Neural cell (in vitro differentiated cells): ENCODE measurements around the gene CENPT. TPM values are rescaled to one million over a fixed set of nuclear protein-coding genes. Genes with fewer than 3 reads are reported as not detected.
A peak's percentile ranks its signal among the peaks of the same experiment; 100 is the strongest.

Experiments used
- H2AFZ ChIP-seq: fragments of 200-600, 300-800 bp; sonication (generic), shearing (Covaris generic); 2 replicates; pipeline ENCODE4 v1.6.0; 2014; ENCODE audit warnings: low read depth, mild to moderate bottlenecking, antibody characterized with exemption, low read length, moderate library complexity
- H3F3A ChIP-seq: fragments of 200-600 bp; shearing (Covaris generic); 2 replicates; pipeline ENCODE4 v1.6.1; 2016; ENCODE audit warnings: mild to moderate bottlenecking, moderate library complexity, mixed read lengths, antibody characterized with exemption, low read length; ENCODE audit not compliant: insufficient read depth, poor library complexity, severe bottlenecking
- H3K27ac ChIP-seq: fragments of 200-600, 300-800 bp; sonication (generic), shearing (Covaris generic); 2 replicates; pipeline ENCODE4 v1.5.1; 2014; ENCODE audit warnings: mild to moderate bottlenecking, low read length, moderate library complexity
- H3K27me3 ChIP-seq: fragments of 300-800, 200-600 bp; sonication (generic), shearing (Covaris generic); 2 replicates; pipeline ENCODE4 v1.6.0; 2014; ENCODE audit warnings: mild to moderate bottlenecking, low read depth, low read length, moderate library complexity; ENCODE audit not compliant: insufficient read depth
- H3K36me3 ChIP-seq: fragments of 300-800, 200-600 bp; sonication (generic), shearing (Covaris generic); 2 replicates; pipeline ENCODE4 v1.5.1; 2014; ENCODE audit warnings: mild to moderate bottlenecking, antibody characterized with exemption, low read length, moderate library complexity; ENCODE audit not compliant: insufficient read depth
- H3K4me2 ChIP-seq: fragments of 300-800, 200-600 bp; sonication (generic), shearing (Covaris generic); 2 replicates; pipeline ENCODE4 v1.6.0; 2014; ENCODE audit warnings: mild to moderate bottlenecking, low read length
- H3K4me3 ChIP-seq: fragments of 300-800, 200-600 bp; sonication (generic), shearing (Covaris generic); 2 replicates; pipeline ENCODE4 v1.5.1; 2014; ENCODE audit warnings: mild to moderate bottlenecking, low read length, moderate library complexity
- H3K79me2 ChIP-seq: fragments of 200-600 bp; shearing (Covaris generic); replicated peaks from 2 replicates; pipeline ENCODE4 v1.6.0; 2014; ENCODE audit warnings: mild to moderate bottlenecking, low read length, moderate library complexity; ENCODE audit not compliant: insufficient read depth
- H3K9ac ChIP-seq: fragments of 300-800, 200-600 bp; sonication (generic), shearing (Covaris generic); 2 replicates; pipeline ENCODE4 v1.6.1; 2016; ENCODE audit warnings: mild to moderate bottlenecking, low read length, mixed read lengths
- H3K9me2 ChIP-seq: fragments of 200-600 bp; shearing (Covaris generic); 2 replicates; pipeline ENCODE4 v1.6.1; 2016; ENCODE audit warnings: mild to moderate bottlenecking, low read length, mixed read lengths; ENCODE audit not compliant: insufficient read depth
- H3K9me3 ChIP-seq: fragments of 200-600, 300-800 bp; sonication (generic), shearing (Covaris generic); 2 replicates; pipeline ENCODE4 v1.6.1; 2016; ENCODE audit warnings: mild to moderate bottlenecking, mixed run types, low read length, moderate library complexity, mixed read lengths
- H4K20me1 ChIP-seq: fragments of 200-600 bp; shearing (Covaris generic); 2 replicates; pipeline ENCODE4 v1.6.1; 2016; ENCODE audit warnings: mild to moderate bottlenecking, mixed run types; ENCODE audit not compliant: insufficient read depth
- CTCF ChIP-seq: fragments of 450-650 bp; IDR thresholded peaks from 2 replicates; pipeline ENCODE4 v1.5.1; 2014; ENCODE audit warnings: antibody characterized with exemption, mild to moderate bottlenecking, moderate library complexity; ENCODE audit not compliant: poor library complexity, severe bottlenecking
- EP300 ChIP-seq: fragments of 450-650 bp; conservative IDR thresholded peaks from 2 replicates; pipeline ENCODE4 v1.6.1; 2014; ENCODE audit warnings: antibody characterized with exemption, mild to moderate bottlenecking, moderate library complexity; ENCODE audit not compliant: poor library complexity, severe bottlenecking
- EZH2 ChIP-seq: fragments of 200-600, 300-800 bp; shearing (Covaris generic), sonication (generic); IDR thresholded peaks from 2 replicates; pipeline ENCODE4 v1.6.1; 2014; ENCODE audit warnings: antibody characterized with exemption, low read length, borderline replicate concordance, mild to moderate bottlenecking; ENCODE audit not compliant: insufficient read depth, poor library complexity, severe bottlenecking
- MXI1 ChIP-seq: fragments of 450-650 bp; conservative IDR thresholded peaks from 2 replicates; pipeline ENCODE4 v1.6.1; 2014; ENCODE audit warnings: antibody characterized with exemption, mild to moderate bottlenecking; ENCODE audit not compliant: poor library complexity, severe bottlenecking
- POLR2AphosphoS5 ChIP-seq: IDR thresholded peaks from 2 replicates; pipeline ENCODE4 v1.6.1; 2012
- RAD21 ChIP-seq: fragments of 450-650 bp; conservative IDR thresholded peaks from 2 replicates; pipeline ENCODE4 v1.6.1; 2014; ENCODE audit warnings: antibody characterized with exemption, mild to moderate bottlenecking, moderate library complexity
- REST ChIP-seq: IDR thresholded peaks from 2 replicates; pipeline ENCODE4 v1.6.1; 2012; ENCODE audit warnings: borderline replicate concordance
- SMC3 ChIP-seq: fragments of 450-650 bp; conservative IDR thresholded peaks from 2 replicates; pipeline ENCODE4 v1.6.1; 2014; ENCODE audit warnings: antibody characterized with exemption, mild to moderate bottlenecking, moderate library complexity; ENCODE audit not compliant: poor library complexity
- TAF1 ChIP-seq: IDR thresholded peaks from 2 replicates; pipeline ENCODE4 v1.6.1; 2012; ENCODE audit warnings: low read depth
- polyA plus RNA-seq: library from polyadenylated mRNA; depleted of rRNA; stranded (reverse); fragments of >200 nt; gene quantifications from 2 replicates; pipeline ENCODE4 v1.2.3, GENCODE V29; 2014

CENPT gene
- polyA plus RNA-seq, 1 donor from 2014 or later = 104 TPM

- H3K4me2 ChIP-seq = peak overlapping the region; percentile 96
- no peaks in the 10 kb centered on the region for H3K9me2 ChIP-seq
- peak overlapping the region; percentile 62 for H2AFZ ChIP-seq
- no peaks in the 10 kb centered on the region for H3F3A ChIP-seq
- H3K36me3 ChIP-seq = no peaks in the 10 kb centered on the region
- H3K9me3 ChIP-seq = no peaks in the 10 kb centered on the region
- no peak for TF ChIP-seq EP300
- no peak for TF ChIP-seq POLR2AphosphoS5
- no peak for TF ChIP-seq EZH2
- no peak for TF ChIP-seq CTCF
- no peak for TF ChIP-seq TAF1
- no peak for TF ChIP-seq RAD21
- no peak for TF ChIP-seq SMC3
- no peak for TF ChIP-seq REST
- no peak for TF ChIP-seq MXI1
- H3K27ac ChIP-seq = peak overlapping the region; percentile 24
- H4K20me1 ChIP-seq = no peaks in the 10 kb centered on the region
- H3K4me3 ChIP-seq = peak overlapping the region; percentile 90
- H3K27me3 ChIP-seq = no peaks in the 10 kb centered on the region
- H3K79me2 ChIP-seq = peaks cover 8% of the 10 kb centered on the region
- H3K9ac ChIP-seq = peak overlapping the region; percentile 72
Measured at GRCh38 chr16:67834242-67834614, 13.3 kb downstream of the CENPT start.

GRCh38 chr16:67833415-67834241 is 13.9 kb downstream of the CENPT start:
- peak overlapping the region; percentile 24 for H3K27ac ChIP-seq
- no peaks in the 10 kb centered on the region for H3K9me2 ChIP-seq
- no peaks in the 10 kb centered on the region for H3K36me3 ChIP-seq
- no peaks in the 10 kb centered on the region for H3K27me3 ChIP-seq
- no peaks in the 10 kb centered on the region for H4K20me1 ChIP-seq
- peak overlapping the region; percentile 72 for H3K9ac ChIP-seq
- H3F3A ChIP-seq = no peaks in the 10 kb centered on the region
- H3K9me3 ChIP-seq = no peaks in the 10 kb centered on the region
- peak overlapping the region; percentile 96 for H3K4me2 ChIP-seq
- peak; percentile 56 for TF ChIP-seq SMC3
- TF ChIP-seq MXI1 = peak; percentile 97
- TF ChIP-seq TAF1 = no peak
- no peak for TF ChIP-seq EZH2
- no peak for TF ChIP-seq REST
- peak; percentile 9 for TF ChIP-seq CTCF
- TF ChIP-seq EP300 = no peak
- TF ChIP-seq RAD21 = peak; percentile 49
- TF ChIP-seq POLR2AphosphoS5 = peak; percentile 76
- H2AFZ ChIP-seq = peak overlapping the region; percentile 62
- peak overlapping the region; percentile 90 for H3K4me3 ChIP-seq
- peaks cover 8% of the 10 kb centered on the region for H3K79me2 ChIP-seq
